Liver (tissue), 9 donors: ENCODE measurements around the gene ATXN7L1. TPM values are rescaled to one million over a fixed set of nuclear protein-coding genes. Genes with fewer than 3 reads are reported as not detected.
"Not testable (repeated sequence)": the region's sequence is repeated elsewhere in the genome, so short reads cannot be mapped to it uniquely, and the experiment has no call there.

Source experiments
- DNase-seq: peaks from one replicate; pipeline ENCODE4 v3.0.0-alpha.2; 2017; ENCODE audit warnings: low spot score
- H3K27ac ChIP-seq, 2 donors: one replicate each; pipeline ENCODE4 v1.7.0; 2013; ENCODE audit warnings: inconsistent platforms in 2 of 2, low read length in 2 of 2, control low read depth in 1 of 2, low read depth in 1 of 2, mild to moderate bottlenecking in 1 of 2
- H3K27me3 ChIP-seq, 4 donors: one replicate each; pipeline versions ENCODE4 v1.6.1 to v1.7.0; 2013; ENCODE audit warnings: low read length in 3 of 4, inconsistent platforms in 1 of 4, mild to moderate bottlenecking in 1 of 4, moderate library complexity in 1 of 4; ENCODE audit not compliant: control insufficient read depth in 4 of 4, insufficient read depth in 4 of 4
- H3K36me3 ChIP-seq, 4 donors: one replicate each; pipeline versions ENCODE4 v1.6.1 to v1.7.0; 2013; ENCODE audit warnings: low read length in 3 of 4, mild to moderate bottlenecking in 3 of 4, low read depth in 1 of 4, moderate library complexity in 1 of 4; ENCODE audit not compliant: control insufficient read depth in 4 of 4, insufficient read depth in 3 of 4
- H3K4me1 ChIP-seq, 4 donors: one replicate each; pipeline versions ENCODE4 v1.6.1 to v1.7.0; 2013; ENCODE audit warnings: low read length in 3 of 4, mild to moderate bottlenecking in 3 of 4, moderate library complexity in 1 of 4; ENCODE audit not compliant: control insufficient read depth in 4 of 4, insufficient read depth in 4 of 4
- H3K4me3 ChIP-seq, 3 donors: one replicate each; pipeline versions ENCODE4 v1.6.1 to v1.7.0; 2013; ENCODE audit warnings: low read length in 3 of 3, control low read depth in 1 of 3, low read depth in 1 of 3, mild to moderate bottlenecking in 1 of 3
- H3K9ac ChIP-seq, 2 donors: one replicate each; pipeline ENCODE4 v1.7.0; 2013; ENCODE audit warnings: low read length in 2 of 2, mild to moderate bottlenecking in 2 of 2, moderate library complexity in 2 of 2, control low read depth in 1 of 2, low read depth in 1 of 2
- H3K9me3 ChIP-seq, 4 donors: one replicate each; pipeline versions ENCODE4 v1.6.1 to v1.7.0; 2013; ENCODE audit warnings: low read length in 3 of 4; ENCODE audit not compliant: control insufficient read depth in 4 of 4
- EGR1 ChIP-seq, 2 donors: IDR thresholded peaks; 2 replicates each; pipeline ENCODE4 v1.6.1; 2016 to 2018; ENCODE audit warnings: antibody characterized with exemption in 2 of 2, low read depth in 2 of 2
- FOXA1 ChIP-seq: IDR thresholded peaks from 2 replicates; pipeline ENCODE4 v1.6.1; 2016; ENCODE audit warnings: antibody characterized with exemption
- FOXA2 ChIP-seq: IDR thresholded peaks from 2 replicates; pipeline ENCODE4 v1.6.1; 2016; ENCODE audit warnings: antibody characterized with exemption
- HNF4A ChIP-seq, 2 donors: conservative IDR thresholded peaks; 2 replicates each; pipeline ENCODE4 v1.6.1; 2016; ENCODE audit warnings: antibody characterized with exemption in 2 of 2, mild to moderate bottlenecking in 2 of 2
- HNF4G ChIP-seq: IDR thresholded peaks from 2 replicates; pipeline ENCODE4 v1.6.1; 2016; ENCODE audit warnings: antibody characterized with exemption
- NR2F2 ChIP-seq: IDR thresholded peaks from 2 replicates; pipeline ENCODE4 v1.6.1; 2016; ENCODE audit warnings: antibody characterized with exemption
- RAD21 ChIP-seq, 2 donors: IDR thresholded peaks; 2 replicates each; pipeline ENCODE4 v1.6.1; 2016; ENCODE audit warnings: antibody characterized with exemption in 2 of 2, mild to moderate bottlenecking in 2 of 2
- RXRA ChIP-seq, 2 donors: IDR thresholded peaks; 2 replicates each; pipeline ENCODE4 v1.6.1; 2017 to 2018; ENCODE audit warnings: antibody characterized with exemption in 2 of 2, mild to moderate bottlenecking in 1 of 2
- SP1 ChIP-seq: IDR thresholded peaks from 2 replicates; pipeline ENCODE4 v1.6.1; 2018; ENCODE audit warnings: antibody characterized with exemption, mild to moderate bottlenecking
- TAF1 ChIP-seq: conservative IDR thresholded peaks from 2 replicates; pipeline ENCODE4 v1.6.1; 2016; ENCODE audit warnings: antibody characterized with exemption, mild to moderate bottlenecking
- YY1 ChIP-seq: IDR thresholded peaks from 2 replicates; pipeline ENCODE4 v1.6.1; 2016; ENCODE audit warnings: antibody characterized with exemption, mild to moderate bottlenecking
- WGBS: extraction: QIAGEN DNeasy Blood & Tissue Kit; methylation state at CpG from one replicate; pipeline ENCODE4 v1.1.7; 2013; 5-methylcytosine and 5-hydroxymethylcytosine counted together
- polyA plus RNA-seq, 2 donors: library from polyadenylated mRNA; stranded (reverse) in 1 of 2; unstranded in 1 of 2; fragments of 200-250 nt in 1 of 2; fragments of >200 nt in 1 of 2; fragmentation: Nextera tagmentation in 1 of 2; extraction: Ambion mirVana in 1 of 2; gene quantifications; one replicate each; pipeline versions ENCODE4 v1.2.1 to v1.2.3, GENCODE V29; 2013 to 2015
- total RNA-seq, 2 donors: library from RNA; depleted of rRNA; stranded (reverse); fragments of >200 nt; gene quantifications; one replicate each; pipeline ENCODE4 v1.2.3, GENCODE V29; 2014
- TF ChIP-seq, protein P1 (sequence below): IDR thresholded peaks from 2 replicates; pipeline ENCODE4 v1.6.1; 2016; ENCODE audit warnings: antibody characterized with exemption
- TF ChIP-seq, protein P2 (sequence below): fragments of 150-350 bp; IDR thresholded peaks from 2 replicates; pipeline ENCODE4 v1.5.1; 2017; ENCODE audit warnings: improper control_type of control experiment, low read depth, low read length; ENCODE audit not compliant: missing input control
- TF ChIP-seq, protein P3 (sequence below): IDR thresholded peaks from 2 replicates; pipeline ENCODE4 v1.6.1; 2016; ENCODE audit warnings: antibody characterized with exemption
- TF ChIP-seq, protein P4 (sequence below): IDR thresholded peaks from 2 replicates; pipeline ENCODE4 v1.6.1; 2016; ENCODE audit warnings: antibody characterized with exemption
- donor health status: healthy.
- donor health status: healthy.
- donor health status: healthy.
- donor health status: healthy.
- donor health status: healthy.

ATXN7L1 gene
- total and polyA plus RNA-seq, 4 donors, result 2.1 to 7.4 (median 5.3) TPM

DNA sequence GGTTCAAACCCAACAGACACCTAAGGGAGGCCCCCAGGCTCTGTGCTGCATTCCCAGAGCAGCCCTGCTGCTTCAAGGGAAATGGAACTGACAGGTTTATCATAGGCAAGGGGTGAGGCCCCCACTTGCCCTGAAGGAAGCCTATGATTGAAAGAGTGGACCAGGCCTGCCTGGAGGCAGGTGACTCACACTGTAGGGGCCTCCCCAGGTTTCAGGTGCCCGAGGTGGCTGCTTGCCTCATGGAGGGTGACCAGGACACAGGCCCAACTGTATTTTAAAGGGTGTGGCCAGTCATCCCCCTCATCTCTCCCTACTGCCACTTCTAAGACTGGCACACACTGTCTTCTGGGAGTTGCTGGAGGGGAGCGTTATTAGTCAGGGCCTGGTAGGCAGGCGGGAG is 85.4 kb downstream of the ATXN7L1 start:
- no peak overlapping the region for H3K27ac ChIP-seq
- no peaks in the 10 kb centered on the region for H3K9me3 ChIP-seq
- 93% methylated on average over 3 of the region's 3 CpGs for WGBS
- no peaks in the 10 kb centered on the region for H3K36me3 ChIP-seq
- no peak for DNase-seq
- no peaks in the 10 kb centered on the region for H3K27me3 ChIP-seq
- no peak overlapping the region for H3K9ac ChIP-seq
- peaks cover 0 to 16% (median 11%) of the 10 kb centered on the region in 4 donors for H3K4me1 ChIP-seq
- TF ChIP-seq YY1 (no peak), NR2F2 (no peak)
- TF ChIP-seq, protein P1, sequence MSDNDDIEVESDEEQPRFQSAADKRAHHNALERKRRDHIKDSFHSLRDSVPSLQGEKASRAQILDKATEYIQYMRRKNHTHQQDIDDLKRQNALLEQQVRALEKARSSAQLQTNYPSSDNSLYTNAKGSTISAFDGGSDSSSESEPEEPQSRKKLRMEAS, result no peak
- H3K4me3 ChIP-seq, result no peak overlapping the region

DNA sequence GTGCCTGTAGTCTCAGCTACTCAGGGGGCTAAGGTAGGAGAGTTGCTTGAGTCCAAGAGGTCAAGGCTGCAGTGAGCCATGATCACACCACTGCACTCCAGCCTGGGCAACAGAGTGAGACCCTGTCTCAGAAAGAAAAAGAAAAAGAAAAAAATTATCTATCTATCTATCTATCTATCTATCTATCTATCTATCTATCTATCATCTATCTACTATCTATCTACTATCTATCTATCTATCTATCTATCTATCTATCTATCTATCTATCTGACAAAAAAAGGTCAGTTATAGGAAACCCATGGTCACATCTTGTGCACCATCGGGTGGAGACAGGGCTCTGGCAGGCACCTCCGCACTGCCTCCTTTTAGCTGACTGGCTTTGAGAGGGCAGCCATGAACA is 85.9 kb downstream of the ATXN7L1 start:
- not testable (repeated sequence) for H3K9ac ChIP-seq, H3K36me3 ChIP-seq, H3K9me3 ChIP-seq, H3K4me3 ChIP-seq, DNase-seq, H3K27ac ChIP-seq, H3K27me3 ChIP-seq
- 94% methylated on average over 2 of the region's 2 CpGs for whole genome bisulfite sequencing
- peaks cover 0 to 11% (median 7%) of the 10 kb centered on the region in 4 donors for H3K4me1 ChIP-seq

DNA sequence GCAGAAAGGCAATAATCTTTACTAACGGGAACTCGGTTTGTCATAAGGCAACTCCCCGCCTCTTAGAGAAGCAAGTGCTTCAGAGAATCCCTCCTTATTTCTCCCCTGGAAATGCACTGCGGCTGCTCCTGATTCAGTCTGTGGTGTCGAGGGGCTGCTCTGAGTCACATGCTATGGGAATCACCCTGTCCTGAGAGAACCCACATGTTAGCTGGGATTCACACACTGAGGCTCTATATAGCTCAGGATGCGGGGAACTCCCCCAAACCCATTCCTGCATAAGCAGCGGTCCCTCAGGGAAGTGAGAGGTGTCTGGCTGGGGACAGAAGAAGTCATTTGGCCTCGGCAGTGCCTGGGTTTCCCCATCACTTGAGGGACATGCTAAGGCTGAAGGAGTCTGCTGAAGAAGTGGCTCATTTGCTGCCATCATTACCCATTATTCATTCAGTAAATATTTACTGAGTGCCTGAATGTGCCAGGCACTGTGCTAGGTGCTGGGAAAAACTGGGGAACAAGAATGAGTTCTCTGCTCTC is 87.5 kb downstream of the ATXN7L1 start:
- Histone ChIP-seq H3K4me1 (no peaks in the 10 kb centered on the region), H3K36me3 (no peaks in the 10 kb centered on the region), H3K9ac (no peak overlapping the region), H3K9me3 (no peaks in the 10 kb centered on the region), H3K4me3 (no peak overlapping the region), H3K27ac (no peak overlapping the region), H3K27me3 (no peaks in the 10 kb centered on the region)
- TF ChIP-seq, protein P2, sequence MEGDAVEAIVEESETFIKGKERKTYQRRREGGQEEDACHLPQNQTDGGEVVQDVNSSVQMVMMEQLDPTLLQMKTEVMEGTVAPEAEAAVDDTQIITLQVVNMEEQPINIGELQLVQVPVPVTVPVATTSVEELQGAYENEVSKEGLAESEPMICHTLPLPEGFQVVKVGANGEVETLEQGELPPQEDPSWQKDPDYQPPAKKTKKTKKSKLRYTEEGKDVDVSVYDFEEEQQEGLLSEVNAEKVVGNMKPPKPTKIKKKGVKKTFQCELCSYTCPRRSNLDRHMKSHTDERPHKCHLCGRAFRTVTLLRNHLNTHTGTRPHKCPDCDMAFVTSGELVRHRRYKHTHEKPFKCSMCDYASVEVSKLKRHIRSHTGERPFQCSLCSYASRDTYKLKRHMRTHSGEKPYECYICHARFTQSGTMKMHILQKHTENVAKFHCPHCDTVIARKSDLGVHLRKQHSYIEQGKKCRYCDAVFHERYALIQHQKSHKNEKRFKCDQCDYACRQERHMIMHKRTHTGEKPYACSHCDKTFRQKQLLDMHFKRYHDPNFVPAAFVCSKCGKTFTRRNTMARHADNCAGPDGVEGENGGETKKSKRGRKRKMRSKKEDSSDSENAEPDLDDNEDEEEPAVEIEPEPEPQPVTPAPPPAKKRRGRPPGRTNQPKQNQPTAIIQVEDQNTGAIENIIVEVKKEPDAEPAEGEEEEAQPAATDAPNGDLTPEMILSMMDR, result no peak
- TF ChIP-seq, protein P1, result no peak
- TF ChIP-seq FOXA2, result no peak
- TF ChIP-seq HNF4A (conservative IDR thresholded peaks at IDR 0.05), result no peak
- no peak for TF ChIP-seq TAF1
- TF ChIP-seq, protein P3, sequence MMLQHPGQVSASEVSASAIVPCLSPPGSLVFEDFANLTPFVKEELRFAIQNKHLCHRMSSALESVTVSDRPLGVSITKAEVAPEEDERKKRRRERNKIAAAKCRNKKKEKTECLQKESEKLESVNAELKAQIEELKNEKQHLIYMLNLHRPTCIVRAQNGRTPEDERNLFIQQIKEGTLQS, result no peak
- TF ChIP-seq, protein P4, sequence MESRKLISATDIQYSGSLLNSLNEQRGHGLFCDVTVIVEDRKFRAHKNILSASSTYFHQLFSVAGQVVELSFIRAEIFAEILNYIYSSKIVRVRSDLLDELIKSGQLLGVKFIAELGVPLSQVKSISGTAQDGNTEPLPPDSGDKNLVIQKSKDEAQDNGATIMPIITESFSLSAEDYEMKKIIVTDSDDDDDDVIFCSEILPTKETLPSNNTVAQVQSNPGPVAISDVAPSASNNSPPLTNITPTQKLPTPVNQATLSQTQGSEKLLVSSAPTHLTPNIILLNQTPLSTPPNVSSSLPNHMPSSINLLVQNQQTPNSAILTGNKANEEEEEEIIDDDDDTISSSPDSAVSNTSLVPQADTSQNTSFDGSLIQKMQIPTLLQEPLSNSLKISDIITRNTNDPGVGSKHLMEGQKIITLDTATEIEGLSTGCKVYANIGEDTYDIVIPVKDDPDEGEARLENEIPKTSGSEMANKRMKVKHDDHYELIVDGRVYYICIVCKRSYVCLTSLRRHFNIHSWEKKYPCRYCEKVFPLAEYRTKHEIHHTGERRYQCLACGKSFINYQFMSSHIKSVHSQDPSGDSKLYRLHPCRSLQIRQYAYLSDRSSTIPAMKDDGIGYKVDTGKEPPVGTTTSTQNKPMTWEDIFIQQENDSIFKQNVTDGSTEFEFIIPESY, result no peak
- TF ChIP-seq SP1, result no peak
- TF ChIP-seq RAD21 (IDR thresholded peaks at IDR 0.05), result no peak
- TF ChIP-seq RXRA (IDR thresholded peaks at IDR 0.05), result no peak
- no peak for TF ChIP-seq YY1
- no peak for TF ChIP-seq EGR1 (IDR thresholded peaks at IDR 0.05; ENCODE audit: low read depth in 2 of 2)
- TF ChIP-seq FOXA1, result no peak
- no peak for TF ChIP-seq NR2F2
- TF ChIP-seq HNF4G, result no peak
- DNase-seq, result no peak
- 96% methylated on average over 8 of the region's 8 CpGs for WGBS
